Posterior vena cava (tissue), 2 donors: ENCODE results near the gene PDF. TPM values are rescaled to one million over a fixed set of nuclear protein-coding genes. Genes with fewer than 3 reads are reported as not detected.

Source experiments
- DNase-seq: peaks from one replicate; pipeline ENCODE4 v3.0.0-alpha.2; 2020; ENCODE audit warnings: low spot score
- intact Hi-C, 2 donors: fragments of 100-400 bp; cut with DNase I; formaldehyde crosslinking; loops; one replicate each; pipeline versions ENCODE4 v1.14.1 to v1.14.2; 2022 to 2023
- total RNA-seq, 2 donors: library from RNA; stranded (reverse); fragmentation: NEBNext Ultra II Directional; extraction: Animal tissue kit (Norgen Biotek cat#: 25700); gene quantifications; one replicate each; pipeline ENCODE4 v1.2.1, GENCODE V29; 2021
- donor health status: DM: yes; HTN: yes; CAD: no.
- donor health status: DM: yes; HTN: yes; CAD: no.

PDF gene
- total RNA-seq, 2 donors from 2014 or later = 6.6 to 6.9 TPM

GRCh38 chr16:69344171-69344570 is 13.8 kb upstream of the PDF start:
- DNase-seq = no peak
- intact Hi-C loops = no loop called here

- intact Hi-C loops = no loop called here
- DNase-seq = peak; percentile 13
These were observed 9.8 kb upstream of the PDF start for GRCh38 chr16:69340095-69340644.

- intact Hi-C loops = no loop called here
- peak; percentile 98 for DNase-seq
These were observed 9.1 kb upstream of the PDF start, which contains the start of the genes COG8 and NIP7 for GRCh38 chr16:69339289-69340094. TSS of gene COG8 (minus strand) at chr16:69339564. CDS start at chr16:69339552, 12 bp downstream. TSS of gene NIP7 (plus strand) at chr16:69339772. CDS start at chr16:69339830, 58 bp downstream.

- DNase-seq = peak; percentile 49
- intact Hi-C loops = no loop called here
These were observed 8.3 kb upstream of the PDF start for GRCh38 chr16:69338557-69339288.

DNA sequence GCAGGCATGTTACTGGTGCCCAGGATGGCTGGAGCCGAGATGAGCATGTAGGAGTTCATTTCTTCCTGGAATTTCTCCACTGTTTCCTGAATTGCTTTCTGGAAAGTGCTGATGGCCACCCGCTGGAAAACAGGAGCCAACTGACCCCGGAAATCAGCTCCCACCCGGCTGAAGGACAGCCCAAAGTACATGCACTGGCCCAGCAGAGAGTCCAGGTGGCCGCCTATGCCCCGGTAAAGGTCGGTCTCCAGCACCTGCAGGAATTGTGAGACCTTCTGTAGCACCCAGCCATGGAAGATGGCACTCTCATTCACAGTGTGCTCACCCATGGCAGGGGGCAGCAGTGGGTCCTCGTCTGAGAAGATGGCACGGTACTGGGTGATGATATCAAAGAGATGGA is 4.3 kb upstream of the PDF start:
- intact Hi-C loops = no loop called here
- peak; percentile 59 for DNase-seq

DNA sequence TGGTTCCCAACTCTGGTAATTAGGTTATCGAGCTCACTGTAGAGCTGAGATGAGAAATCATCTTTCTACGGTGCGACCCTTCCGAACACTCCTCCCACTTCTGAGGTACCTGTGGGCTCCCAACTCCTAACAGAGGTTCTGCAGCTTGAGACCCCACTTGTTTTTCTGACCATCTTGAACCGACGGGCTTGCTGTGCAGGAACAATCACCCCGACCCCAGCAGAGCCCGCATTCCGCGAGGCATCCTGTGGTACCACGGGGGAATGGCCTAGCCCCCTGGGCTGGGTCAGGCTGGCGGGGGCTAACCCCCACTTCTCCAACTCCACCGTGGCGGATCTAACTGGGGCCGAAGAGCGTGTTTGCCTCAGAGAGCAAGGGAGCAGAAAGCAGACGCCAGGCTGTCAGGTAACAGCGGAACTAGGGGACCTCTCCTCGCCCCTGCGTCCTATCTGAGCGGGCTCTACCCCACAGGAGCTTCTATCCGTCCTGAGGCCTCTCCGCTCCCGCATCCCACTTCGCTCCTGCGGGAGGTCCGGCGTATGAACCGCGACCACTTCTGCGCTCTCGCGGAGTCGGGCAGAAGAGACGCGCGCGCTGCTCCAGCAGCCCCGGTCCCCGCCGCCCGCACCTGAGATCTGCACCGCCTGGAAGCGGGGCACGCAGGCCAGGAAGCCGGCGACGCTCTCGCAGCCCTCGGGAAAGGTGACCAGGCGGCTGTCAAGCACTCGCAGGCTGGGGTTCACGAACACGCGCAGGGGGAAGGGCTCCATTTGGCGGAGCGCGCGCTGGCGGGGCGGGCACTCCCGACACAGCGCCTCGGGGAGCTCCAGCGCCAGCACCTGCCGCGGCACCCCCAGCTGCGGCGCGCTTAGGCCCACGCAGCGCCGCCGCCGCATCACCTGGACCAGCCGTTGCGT is 761 bp downstream of the PDF start:
- DNase-seq = peak; percentile 83
- intact Hi-C loops = no loop called here

DNA sequence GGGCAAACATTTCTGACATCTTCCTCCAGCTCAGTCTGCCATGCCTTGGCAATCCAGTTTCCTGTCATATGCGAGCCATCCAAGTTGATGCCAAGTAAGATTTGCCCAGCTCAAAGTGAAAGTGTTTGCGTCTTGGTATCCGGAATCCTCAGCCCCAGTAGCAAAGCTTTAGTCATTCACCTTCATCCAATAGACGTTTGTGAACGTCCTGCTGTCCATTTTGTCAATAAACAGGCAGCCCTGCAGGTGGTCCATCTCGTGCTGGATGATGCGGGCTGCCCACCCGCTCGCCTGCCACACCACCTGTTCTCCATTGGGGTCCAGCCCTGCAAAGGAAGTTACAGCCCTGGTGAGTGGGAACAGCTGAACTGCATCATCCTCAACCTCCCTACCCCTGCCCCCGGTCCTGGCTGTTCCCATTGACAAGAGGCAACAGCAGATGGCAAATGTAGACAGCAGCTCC is 1.5 kb downstream of the PDF start:
- DNase-seq = peak; percentile 55
- intact Hi-C loops = no loop called here

GRCh38 chr16:69327585-69328310 is 2.6 kb downstream of the PDF start:
- intact Hi-C loops = no loop called here
- peak; percentile 45 for DNase-seq

DNA sequence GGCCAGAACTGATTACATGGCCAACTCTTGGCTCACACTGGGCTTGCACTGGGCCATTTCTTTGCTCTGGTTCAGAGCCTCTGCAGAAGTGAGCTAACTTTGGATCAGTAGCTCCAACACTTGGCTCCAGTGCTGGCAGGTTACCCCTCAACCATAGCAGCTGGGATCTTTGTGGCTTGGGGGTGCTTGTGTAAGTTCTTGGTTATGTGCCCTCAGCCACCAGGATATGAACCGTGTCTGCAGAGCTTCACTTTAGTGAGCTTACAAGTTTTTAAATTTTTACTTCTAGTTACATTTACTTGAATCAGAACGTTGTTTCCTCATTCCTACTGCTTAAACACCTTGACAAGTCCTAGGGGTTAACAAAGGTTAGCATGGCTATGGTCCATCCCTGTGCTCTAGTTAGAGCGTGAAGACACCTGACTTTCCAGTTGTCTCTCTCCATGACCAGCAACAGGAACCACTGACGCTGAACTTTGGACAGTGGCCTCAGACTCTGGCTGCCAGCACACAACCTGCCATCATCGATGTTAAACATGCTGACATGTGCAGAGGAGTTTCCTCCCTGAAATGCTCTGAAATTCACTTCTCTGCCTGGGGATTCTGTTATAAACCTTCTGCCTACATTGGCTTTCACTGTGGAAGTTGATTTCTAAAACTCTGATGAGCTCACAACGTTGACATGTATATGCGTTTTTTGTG is 4.1 kb downstream of the PDF start:
- intact Hi-C loops = no loop called here
- peak; percentile 29 for DNase-seq

DNA sequence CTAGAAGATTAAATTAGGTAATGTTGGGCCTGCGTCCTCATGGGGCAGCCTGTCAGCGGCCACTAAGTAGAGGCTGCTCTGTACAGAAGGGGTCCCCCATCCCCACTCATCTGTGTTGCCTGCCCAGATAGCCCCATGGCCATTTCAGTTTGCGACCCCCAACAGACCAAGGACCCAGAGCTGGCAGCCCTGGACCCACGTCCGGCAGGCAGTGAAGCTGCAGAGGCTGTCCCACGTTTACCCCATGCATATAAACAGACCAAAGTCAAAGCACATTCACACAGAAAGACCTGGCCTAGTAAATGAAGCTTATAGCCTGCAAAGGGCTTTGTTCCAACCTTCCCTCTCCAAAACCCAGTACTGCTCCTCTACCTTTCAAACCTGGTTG is 4.6 kb downstream of the PDF start:
- DNase-seq = peak; percentile 15

GRCh38 chr16:69324585-69325253 is 5.7 kb downstream of the PDF start:
- DNase-seq = peak; percentile 76
- intact Hi-C loops = no loop called here

More for the DNA sequence above, 4.6 kb downstream of the PDF start:
- intact Hi-C loops = no loop called here

GRCh38 chr16:69324013-69324531 is 6.3 kb downstream of the PDF start:
- DNase-seq = peak; percentile 88
- intact Hi-C loops = no loop called here

DNA sequence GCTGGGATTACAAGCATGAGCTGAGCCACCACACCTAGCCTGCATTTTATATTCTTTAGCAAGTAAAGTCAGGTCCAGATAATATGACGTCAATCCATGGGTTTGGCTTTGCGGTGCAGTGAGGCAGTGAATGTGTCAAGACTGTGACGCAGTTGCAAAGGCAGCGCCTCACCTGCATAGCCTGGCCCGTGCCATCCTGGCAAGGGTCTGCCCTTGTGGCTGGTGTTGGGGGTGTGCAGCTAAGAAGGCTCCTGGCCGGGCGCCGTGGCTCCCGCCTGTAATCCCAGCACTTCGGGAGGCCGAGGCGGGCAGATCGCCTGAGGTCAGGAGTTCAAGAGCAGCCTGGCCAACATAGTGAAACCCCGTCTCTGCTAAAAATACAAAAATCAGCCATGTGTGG is 7.0 kb downstream of the PDF start:
- intact Hi-C loops = no loop called here
- DNase-seq = peak; percentile 70

GRCh38 chr16:69322343-69322742 is 8.0 kb downstream of the PDF start:
- DNase-seq = peak; percentile 41
- intact Hi-C loops = no loop called here

DNA sequence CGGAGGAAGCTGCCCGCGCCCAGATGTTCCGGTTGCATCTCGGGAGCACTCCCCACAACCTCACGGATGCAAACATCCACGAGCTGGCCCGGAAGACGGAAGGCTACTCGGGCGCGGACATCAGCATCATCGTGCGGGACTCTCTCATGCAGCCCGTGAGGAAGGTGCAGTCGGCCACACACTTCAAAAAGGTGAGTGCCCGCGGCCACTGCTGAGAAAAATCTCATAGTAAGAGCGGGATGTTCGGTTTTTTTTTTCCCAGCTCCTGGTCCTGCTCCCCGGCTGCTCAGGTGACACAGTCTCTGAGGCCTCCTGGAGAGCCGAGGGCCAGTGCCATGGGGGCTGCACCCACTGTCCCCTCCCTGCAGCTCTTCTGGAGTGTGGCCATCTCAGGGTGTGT is 9.3 kb downstream of the PDF start:
- intact Hi-C loops = no loop called here
- peak; percentile 75 for DNase-seq

DNA sequence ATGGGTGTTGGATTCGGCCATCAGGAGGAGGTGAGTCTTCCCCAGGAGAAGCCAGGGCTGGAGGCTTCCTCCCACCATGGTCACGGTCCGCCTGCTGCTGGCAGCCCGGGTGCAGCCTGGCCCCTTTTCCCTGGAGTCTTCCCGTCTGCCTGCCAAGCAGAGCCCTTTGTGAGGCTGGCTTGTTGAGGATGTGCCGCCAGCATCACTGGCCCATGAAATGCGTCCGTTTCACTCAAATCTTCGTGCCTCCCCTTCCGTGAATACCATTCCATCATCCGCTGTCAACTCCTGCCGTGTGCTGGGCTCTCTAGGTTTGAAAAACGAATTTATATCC is 9.7 kb downstream of the PDF start:
- intact Hi-C loops = no loop called here
- DNase-seq = peak; percentile 30
